GM23338 (cell line): ENCODE results near the gene TARS3.

ENCODE experiments used
- CREB1 ChIP-seq: fragments of 250-450 bp; sonication (Bioruptor Pico); IDR thresholded peaks from 2 replicates; pipeline ENCODE4 v1.5.0; 2020; ENCODE audit warnings: low read depth, mild to moderate bottlenecking, moderate library complexity
- CTCF ChIP-seq, 2 experiments: fragments of 200-600 bp in 1 of 2; sonication (generic) in 1 of 2; conservative IDR thresholded peaks; 2 replicates each; pipeline versions ENCODE4 v1.5.1 to v1.6.1; 2016 to 2017; ENCODE audit warnings: antibody characterized with exemption in 2 of 2, low read depth in 2 of 2, mild to moderate bottlenecking in 2 of 2, moderate library complexity in 1 of 2
- EZH2 ChIP-seq: fragments of 200-600 bp; sonication (generic); IDR thresholded peaks from one replicate; pipeline ENCODE4 v1.8.0; 2017; ENCODE audit warnings: antibody characterized with exemption, mild to moderate bottlenecking, low read depth; ENCODE audit not compliant: unreplicated experiment
- EZH2phosphoT487 ChIP-seq: fragments of 200-600 bp; sonication (generic); IDR thresholded peaks from one replicate; pipeline ENCODE4 v1.8.1; 2018; ENCODE audit warnings: antibody characterized with exemption; ENCODE audit not compliant: unreplicated experiment
- NANOG ChIP-seq: IDR thresholded peaks from 2 replicates; pipeline ENCODE4 v1.6.1; 2016; ENCODE audit warnings: antibody characterized with exemption, borderline replicate concordance
- POLR2AphosphoS5 ChIP-seq: IDR thresholded peaks from 2 replicates; pipeline ENCODE4 v1.6.1; 2016; ENCODE audit warnings: antibody characterized with exemption, low read depth
- REST ChIP-seq: IDR thresholded peaks from one replicate; pipeline ENCODE4 v1.6.1; 2018; ENCODE audit warnings: antibody characterized with exemption; ENCODE audit not compliant: unreplicated experiment

- TF ChIP-seq EZH2 = no peak
- no peak for TF ChIP-seq POLR2AphosphoS5
- no peak for TF ChIP-seq CTCF (conservative IDR thresholded peaks at IDR 0.05; ENCODE audit: low read depth in 2 of 2)
- TF ChIP-seq CREB1 (CRISPR knock-in tag) = no peak
- no peak for TF ChIP-seq EZH2phosphoT487
- TF ChIP-seq REST = no peak
- no peak for TF ChIP-seq NANOG
These were observed 8.5 kb upstream of the TARS3 start for GRCh38 chr15:101732772-101733171.
